HG03159 (cell line): ENCODE measurements around the gene APP.
"Not testable (repeated sequence)": the region's sequence is repeated elsewhere in the genome, so short reads cannot be mapped to it uniquely, and the experiment has no call there.

ENCODE experiments used
- ATAC-seq: cut with Tn5 transposase; IDR thresholded peaks from one replicate; pipeline ENCODE4 v1.9.1; 2021; ENCODE audit warnings: mild to moderate bottlenecking, moderate library complexity; ENCODE audit not compliant: unreplicated experiment

Gene APP

DNA sequence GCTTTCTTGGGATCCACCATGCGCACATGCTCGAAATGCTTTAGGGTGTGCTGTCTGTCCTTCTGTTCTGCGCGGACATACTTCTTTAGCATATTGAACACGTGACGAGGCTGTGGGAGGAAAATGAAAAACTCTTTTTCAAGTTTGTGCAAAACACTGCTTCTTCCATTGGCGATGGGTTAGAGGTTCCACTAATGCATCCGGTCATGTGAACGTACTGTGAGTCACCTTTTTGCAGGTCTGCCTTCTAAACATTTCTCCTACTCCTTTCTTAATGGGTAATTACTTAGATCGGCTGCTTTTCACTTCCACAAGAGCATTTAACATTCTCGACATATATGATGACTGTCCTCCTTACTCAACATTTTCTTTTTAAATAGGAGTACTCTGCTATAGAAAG, 214.9 kb downstream of the APP start:
- no peak for ATAC-seq

DNA sequence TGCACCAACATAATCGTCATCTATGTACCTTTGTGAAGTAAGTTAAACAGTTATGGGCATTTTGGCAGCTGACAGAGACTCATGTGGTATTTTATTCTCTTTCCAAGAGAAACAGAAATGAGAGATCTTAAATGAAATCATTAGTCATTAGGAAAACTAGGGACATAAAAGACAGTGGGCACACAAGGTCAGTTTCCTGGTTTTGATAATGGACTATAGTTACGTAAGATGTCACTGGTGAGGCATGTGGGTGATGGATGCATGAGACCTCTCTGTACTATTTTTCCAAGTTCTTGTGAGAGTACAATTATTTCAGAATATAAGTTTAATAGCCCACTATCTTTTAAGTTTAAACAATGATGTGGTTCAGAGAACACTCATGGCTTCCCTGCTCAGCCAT, 216.9 kb downstream of the APP start:
- no peak for ATAC-seq

DNA sequence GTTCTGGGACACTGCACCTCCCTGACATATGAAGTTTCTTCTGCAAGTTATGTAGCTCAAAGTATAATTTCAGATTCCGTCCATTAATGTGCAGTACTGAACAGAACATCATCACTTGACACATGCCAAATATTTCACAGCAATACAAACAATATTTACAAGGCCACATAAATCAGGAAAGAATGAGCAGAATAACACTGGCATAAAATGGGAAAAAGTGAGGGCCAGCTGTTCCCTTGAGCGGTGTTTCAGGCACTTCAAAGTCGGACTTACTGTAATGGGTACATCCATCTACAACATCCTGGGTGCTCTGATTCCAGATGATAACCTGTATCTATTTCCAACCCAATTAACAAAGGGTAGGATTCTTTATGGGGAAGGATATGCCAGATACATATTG, 217.4 kb downstream of the APP start:
- ATAC-seq, result no peak

DNA sequence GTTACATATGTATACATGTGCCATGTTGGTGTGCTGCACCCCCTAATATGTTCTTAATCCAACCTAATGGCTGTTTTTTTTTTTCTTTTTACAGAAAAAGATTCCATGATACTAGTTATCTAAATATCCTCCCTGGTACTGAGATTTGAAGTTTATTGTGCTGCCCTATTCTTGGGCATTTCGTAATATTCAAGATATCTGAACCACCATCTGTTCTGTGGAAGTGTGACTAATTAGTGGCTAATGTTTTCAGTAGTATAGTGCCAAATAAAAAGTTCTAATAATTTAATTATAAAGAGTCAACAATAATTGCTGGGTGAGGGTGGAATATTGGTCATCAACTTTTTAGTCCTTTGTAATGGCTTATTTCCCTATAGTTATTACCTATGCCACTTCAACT, 218.3 kb downstream of the APP start:
- ATAC-seq, result no peak

DNA sequence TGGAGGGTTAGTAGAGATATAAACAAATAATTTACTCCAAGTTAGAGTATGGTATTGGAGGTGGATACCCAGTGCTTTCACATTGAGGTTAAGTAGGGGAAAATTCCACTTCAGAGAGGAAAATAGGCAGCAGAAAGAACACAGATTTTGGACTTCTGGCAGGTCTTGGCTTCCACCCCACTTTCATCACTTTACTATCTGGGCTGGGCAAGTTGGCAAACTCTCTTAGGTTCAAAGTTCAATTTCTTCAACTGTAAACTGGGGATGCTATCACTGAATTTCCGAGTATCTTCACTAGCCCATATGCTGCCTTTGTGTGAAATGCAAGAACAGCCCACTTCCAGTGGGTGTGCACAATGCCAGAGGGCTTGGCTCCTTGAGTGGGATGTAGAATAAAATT, 220.9 kb downstream of the APP start:
- ATAC-seq, result no peak

DNA sequence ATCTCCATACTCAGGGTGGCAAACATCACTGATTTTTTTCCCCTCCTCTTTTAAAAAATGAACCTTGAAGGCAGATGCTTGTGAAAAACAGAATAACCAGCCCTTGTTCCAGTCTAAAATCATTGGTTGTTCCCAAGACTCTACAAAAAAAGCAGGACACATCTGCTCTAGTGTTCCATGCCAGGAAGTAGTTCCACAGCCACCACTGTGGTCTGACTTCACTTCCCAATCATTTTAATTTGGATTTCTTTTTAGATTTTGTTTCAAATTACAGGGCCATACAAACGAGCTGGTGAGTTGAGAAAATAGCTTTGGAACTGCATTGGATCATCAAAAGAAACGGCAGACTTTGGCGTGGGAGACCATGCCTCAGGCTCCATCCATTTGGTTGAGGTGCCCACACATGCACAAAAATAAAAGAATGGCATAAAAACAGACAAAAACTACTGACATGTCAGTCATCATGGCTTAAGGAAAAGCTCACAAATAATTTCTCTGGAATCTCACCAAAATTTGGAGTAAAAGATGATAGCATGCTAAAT, 225.8 kb downstream of the APP start:
- ATAC-seq, result no peak

DNA sequence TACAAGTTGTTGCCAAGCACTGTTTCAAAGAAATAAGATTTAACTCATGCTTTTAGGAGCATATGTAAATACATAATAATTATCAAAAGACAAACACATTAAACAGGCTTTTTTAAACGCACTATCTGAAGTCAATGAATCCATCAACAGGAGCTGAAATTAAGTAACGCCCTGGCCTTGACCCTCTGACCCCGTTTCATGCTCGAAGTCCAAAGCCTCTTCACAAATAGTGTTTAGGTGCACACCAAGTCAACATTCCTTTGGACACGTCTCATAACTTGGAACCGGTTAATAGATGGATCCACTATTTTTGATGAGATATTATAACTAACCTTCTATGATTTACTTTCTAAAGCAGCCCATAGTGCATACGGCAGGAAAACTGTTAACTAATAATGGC, 226.5 kb downstream of the APP start:
- no peak for ATAC-seq

DNA sequence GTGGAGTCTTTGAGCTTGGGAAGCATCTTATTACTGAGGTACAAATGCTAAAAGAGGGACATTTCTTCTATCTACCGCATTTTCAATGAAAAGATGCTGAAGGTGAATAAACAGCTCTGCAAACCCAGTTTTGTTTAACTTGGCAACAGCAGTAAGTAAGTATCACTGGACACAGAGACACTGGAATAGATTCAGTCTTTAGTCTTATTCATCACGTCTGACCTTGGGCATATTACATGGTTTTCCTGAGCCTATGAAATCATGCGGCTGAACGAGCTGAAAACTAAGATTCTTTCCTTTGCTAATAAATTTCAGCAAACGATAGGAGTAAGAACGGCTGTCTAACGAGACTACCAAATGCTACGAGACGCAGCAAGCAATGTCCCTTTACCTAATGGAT, 228.4 kb downstream of the APP start:
- no peak for ATAC-seq

DNA sequence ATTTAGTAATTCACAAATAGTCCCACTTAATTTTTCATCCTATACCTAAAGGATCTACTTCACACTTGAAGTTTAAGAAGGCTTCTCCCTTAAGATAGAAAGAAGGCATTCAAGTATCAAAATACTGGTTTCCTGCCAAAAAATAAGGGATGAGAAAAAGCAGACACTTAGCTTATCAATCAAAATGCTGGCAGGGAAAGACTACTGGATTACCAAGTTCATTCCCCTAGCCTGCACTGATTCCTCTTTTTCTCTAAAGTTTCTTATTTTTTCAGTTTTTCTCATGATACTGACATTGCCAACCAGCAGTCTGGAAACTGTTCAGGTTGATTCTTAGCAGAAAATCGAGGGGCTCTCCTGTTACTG, 231.2 kb downstream of the APP start:
- ATAC-seq, result no peak

DNA sequence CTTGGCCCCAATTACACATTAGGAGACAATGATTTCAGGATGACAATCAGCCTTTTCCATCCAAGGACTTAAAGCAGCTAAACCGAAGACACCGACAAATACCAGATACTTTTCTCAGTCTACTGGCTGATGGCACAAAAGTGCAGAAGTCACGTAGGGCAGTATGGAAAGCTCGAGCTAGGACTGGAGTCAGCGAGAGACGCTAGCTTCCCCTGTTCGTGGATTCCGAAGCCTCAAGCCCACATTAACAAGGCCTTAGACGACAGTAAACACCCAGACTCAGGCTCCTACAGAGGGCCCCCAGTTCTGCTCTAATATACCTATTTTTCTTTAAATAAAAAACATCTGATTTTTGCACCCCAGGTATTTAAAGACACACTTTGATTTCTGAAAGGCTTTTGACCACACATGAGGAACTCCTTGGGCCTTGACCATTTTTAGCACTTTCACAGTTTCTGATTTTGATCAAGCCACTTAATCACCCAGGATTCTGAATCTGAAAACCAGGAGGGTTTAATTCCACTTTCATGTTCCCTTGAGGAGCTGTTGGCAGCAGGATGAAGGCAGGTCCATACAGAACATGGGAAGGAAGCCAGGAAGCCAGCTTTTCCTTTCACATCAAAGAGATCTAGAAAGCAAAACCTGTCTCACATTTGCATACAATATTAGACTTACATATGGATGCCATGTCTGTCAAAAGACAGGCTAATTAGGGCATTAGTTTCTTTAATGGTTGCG, 231.7 kb downstream of the APP start:
- no peak for ATAC-seq

DNA sequence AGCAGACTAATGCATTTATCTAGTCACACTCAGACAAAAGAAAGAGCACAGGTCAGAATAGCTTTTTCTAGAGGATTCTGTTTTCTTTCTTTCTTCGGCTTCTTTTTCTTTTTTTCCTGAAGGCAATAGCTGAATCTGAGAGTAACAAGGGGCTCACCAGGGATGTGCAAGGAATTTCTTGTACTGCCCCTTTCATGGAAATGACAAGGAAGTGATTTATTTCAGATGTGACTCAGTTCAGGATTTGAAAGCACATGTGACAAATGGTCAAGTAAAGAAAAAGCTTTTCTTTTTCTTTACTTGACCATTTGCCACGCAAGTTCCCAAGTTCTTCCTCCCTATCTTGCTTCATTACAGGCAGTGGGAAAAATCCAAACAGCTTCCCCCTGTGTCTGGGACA, 233.8 kb downstream of the APP start:
- no peak for ATAC-seq

DNA sequence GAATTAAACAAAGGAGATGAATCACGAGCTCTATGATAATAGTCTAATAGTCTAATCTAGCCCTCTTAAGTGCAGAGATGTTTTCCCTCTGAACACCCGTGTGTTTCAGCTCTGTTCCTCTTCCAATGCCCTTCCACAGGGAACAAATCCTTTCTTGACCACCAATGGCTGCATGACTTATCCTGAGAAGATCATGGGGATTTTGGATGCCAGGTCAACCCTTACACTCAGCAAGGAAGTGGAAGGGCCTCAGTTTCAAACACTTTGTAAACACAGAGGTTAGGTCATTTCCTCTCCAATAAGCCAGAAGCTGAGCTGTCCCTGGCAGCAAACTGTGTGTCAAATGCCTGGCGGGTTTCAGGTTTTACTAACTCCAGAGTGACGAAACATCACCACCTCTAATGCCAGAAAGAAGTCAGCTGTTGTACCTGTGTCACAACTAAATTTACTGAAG, 235.8 kb downstream of the APP start:
- no peak for ATAC-seq

DNA sequence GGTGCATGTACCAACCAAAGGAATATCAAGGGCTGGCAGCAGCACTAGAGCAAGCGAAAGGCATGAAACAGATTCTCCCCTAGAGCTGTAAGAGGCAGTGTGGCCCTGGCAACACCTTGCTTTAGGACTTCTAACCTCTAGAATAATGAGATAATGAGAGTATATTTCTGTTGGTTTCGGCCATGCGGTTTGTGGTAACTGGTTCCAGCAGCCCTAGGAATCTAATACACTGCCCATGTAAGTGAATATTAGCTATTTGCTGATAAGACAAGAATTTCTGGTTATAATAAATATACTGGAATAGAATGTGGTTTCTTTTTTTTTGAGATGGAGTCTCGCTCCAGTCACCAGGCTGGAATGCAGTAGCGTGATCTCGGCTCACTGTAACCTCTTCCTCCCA, 236.4 kb downstream of the APP start:
- no peak for ATAC-seq

DNA sequence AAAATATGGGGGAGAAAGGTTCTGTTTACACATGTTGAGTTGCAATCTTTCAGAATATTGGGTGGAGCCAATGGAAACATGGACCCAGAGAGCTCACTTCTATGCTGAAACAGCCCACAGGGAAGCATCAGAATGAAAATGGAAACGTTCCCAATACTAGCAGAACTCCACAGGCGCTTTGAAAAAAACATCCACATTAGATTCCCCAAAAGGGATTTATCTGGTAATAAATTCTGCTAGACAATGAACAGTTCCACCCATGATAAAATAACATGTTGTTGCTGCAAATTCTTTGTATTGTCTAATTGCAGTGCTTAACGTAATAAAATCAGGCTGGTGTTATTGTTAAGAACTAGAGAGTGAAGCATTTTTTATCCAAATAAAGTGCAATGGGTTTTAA, 238.8 kb downstream of the APP start:
- no peak for ATAC-seq

DNA sequence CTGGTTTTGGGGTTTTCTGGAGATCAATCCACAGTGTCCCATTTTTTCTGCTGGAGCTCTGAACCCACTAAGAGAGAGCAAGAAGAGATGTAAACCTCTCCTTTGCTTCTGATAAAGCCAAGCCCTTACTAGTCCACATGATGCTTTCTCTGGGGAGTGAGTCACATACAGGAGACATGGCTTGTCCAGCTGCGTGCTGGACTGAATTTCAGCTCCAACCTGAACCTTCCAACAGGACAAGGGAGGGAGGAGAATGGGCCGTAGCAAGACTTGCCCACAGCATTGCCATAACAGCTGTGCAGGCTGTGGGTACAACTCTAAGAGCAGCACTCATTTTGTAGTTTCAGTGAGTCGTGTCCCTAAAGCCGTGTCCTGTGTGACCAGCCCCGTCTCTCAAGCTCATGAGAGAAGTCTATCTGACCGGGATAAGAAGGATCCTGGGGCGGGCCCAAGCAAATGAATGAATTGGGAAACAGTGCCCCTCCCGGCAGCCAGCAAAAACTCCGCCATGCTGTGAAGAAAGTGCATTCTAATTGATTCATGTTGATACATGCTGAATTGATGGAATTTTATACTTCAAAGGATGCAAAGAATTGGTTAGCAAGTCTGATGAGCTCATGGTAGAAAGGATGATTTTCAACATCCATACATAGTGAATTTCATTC, 240.6 kb downstream of the APP start:
- ATAC-seq, result no peak

DNA sequence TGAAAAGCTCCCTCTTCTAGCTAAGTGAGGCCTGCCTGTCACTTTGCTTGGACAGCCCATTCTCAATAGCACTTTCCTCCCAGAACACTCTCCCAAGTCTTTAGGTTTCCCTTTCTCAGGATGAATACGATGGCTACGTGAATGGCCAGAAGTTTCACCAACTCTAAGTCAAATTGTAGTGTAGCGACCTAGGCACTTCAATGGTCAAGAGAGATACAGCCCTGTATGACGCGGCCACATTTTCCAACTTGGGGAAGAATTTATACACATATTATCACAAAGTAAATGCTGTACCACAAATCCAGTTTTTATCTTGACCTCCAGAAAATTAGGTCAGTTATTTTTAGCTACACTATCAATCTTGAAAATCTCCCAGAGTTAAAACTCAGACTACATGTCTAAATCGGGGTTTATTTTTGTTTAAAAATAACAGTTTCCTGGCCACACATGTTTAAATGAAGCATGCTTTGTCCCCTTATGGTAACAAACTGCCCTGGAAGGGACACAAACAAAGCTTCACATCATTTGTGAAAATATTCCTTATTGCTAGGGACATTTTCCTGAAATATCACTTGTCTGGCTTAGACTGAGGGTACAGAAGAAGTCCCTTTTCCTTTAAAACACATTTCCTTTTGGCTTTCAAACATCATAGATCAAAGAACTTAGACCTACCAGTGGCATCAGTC, 243.2 kb downstream of the APP start:
- ATAC-seq, result no peak

DNA sequence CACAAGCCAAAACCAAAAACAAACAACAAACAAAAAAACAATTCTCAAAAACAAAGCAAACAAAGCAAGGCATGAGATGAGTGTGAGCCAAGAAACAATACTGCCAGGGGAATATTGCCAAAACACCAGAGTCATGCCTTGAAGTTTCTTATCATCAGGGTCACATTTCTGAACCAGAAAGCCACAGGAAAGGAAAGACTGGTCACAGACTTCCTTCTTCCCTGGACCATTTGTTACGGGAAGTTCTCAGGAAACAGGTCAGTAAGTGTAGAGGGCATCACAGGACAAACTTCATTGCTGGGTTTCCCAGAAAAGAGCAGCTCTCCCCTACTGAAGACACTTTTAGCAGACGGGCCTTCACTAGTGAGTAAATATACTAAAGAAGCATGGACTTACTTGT, 244.6 kb downstream of the APP start:
- ATAC-seq, result no peak

DNA sequence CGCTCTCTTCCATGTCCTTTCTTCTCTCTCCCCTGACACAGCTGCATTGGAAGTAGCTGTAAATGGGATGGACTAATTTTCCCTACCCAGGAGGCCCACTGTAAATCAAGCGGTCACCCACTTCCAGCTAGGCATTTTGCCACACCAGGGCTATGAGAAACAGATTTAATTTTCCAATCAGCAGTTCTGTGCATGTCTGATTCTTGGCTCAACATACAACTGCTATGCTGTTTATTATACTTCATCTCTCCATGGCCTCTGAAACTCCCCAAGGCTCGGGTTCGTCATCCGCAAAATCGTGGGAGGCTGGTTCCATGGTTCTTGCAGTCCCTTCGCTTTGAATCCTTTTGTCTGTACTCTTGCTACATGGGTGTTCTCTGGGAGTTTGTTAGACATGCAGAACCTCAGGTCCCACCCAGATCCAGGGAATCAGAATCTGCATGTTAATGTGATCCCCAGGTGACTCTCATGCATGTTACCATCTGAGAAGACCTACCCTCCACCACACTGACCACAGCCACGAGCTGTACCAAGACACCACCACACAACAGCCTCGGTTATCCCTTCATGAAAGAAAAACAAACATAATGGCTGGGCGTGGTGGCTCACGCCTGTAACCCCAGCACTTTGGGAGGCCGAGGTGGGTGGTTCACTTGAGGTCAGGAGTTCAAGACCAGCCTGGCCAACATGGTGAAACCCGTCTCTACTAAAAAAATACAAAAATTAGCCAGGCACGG, 245.3 kb downstream of the APP start:
- ATAC-seq, result no peak

DNA sequence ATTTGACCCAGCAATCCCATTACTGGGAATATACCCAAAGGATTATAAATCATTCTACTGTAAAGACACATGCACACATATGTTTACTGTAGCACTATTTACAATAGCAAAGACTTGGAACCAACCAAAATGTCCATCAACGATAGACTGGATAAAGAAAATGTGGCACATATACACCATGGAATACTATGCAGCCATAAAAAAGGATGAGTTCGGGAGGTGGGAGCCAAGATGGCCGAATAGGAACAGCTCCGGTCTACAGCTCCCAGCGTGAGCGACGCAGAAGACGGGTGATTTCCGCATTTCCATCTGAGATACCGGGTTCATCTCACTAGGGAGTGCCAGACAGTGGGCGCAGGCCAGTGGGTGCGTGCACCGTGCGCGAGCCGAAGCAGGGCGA, 252.4 kb downstream of the APP start:
- not testable (repeated sequence) for ATAC-seq

DNA sequence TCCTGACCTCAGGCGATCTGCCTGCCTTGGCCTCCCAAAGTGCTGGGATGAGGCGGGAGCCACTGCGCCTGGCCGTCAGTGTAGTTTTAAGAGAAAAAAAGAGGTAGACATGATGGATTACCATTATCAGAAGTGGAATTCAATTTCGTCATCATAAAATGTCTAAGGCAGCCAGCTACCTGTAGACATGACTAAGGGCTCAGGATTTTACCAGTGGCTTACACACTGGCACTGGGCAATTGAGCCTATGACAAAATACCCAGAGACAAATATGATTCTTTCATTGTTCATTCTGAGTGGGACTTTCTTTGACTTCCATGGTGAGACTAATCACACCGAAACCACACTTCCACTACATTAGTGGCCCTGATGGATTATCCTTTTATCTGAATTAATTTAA, 254.3 kb downstream of the APP start:
- ATAC-seq, result no peak

DNA sequence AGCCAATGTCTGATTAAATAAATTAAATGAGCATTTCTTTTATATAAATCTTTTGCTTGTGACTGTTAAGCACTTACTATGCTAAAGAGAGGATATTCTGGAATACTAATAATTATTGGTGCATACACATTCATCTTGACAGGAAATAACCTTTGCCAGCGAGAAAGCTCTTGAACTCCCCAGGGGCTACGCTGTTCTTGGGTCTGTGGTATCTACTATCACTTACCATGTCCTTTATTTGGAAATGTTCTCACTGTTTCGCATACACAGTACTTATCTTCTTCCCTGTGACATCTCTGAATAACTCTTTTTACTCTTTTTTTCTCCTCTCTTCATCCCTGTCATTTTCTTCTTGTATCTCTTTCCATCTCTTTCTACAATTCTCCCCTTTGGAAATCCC, 257.1 kb downstream of the APP start:
- no peak for ATAC-seq
